H54 (cell line): ENCODE results near the gene CHST3.
"Not testable (repeated sequence)": the region's sequence is repeated elsewhere in the genome, so short reads cannot be mapped to it uniquely, and the experiment has no call there.

Experiments
- DNase-seq: peaks from one replicate; pipeline ENCODE4 v3.0.0; 2011; ENCODE audit warnings: low spot score, mixed read lengths; ENCODE audit not compliant: insufficient read length
- FAIRE-seq: peaks from 3 replicates; lab custom pipeline; 2011; peaks lifted over from hg19 to GRCh38; lab: Jason Lieb, UNC
- POLR2A ChIP-seq: IDR thresholded peaks from 2 replicates; pipeline ENCODE4 v1.6.1; 2011; ENCODE audit warnings: low read depth, mild to moderate bottlenecking, low read length

CHST3 gene

DNA sequence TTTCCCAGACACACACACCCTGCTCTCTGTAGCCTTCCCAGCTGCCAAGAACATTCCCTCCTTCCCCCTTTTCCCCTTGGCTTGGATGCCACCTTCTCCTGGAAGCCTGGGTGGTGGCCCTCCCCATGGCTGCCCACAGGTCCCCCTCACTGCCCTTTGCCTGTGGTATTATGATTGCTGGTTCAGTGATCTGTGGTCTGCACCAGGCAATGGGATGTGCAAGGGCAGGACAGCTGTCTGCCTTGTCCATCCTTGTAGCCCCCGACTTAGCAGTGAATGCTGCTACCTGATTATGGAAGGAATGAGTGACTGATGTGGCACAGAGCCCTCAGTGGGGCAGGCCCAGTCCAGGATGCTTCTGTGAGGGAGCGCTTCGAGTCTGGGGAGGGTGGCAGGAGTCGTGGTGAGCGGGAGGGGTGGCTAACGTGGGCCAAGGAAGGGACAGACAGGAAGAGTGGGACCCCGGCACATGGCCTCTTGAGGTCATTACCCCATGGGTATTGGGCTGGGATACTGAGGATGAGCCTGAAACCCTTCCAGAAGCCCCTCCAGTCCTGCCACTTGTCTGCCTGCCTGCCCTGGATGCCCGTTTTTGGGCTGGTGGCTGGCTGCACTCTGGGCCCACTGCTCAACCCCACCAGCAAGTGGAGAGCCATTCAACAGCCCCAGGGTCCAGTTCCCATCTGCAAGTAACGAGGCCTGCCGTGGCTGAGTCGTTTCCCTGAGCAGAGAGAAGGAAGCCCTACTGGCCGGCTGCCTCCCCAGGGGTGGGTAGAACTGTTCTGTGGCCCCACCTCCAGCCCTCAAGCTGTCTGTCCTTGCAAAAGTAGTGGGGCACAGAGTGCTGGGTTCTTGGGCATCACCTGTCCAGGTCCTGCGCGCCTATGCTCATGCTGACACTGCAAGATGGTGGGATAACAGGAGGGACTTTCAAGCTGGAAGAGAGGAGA is 8.8 kb downstream of the CHST3 start:
- FAIRE-seq (no peak), DNase-seq (no peak)
- TF ChIP-seq POLR2A = no peak

DNA sequence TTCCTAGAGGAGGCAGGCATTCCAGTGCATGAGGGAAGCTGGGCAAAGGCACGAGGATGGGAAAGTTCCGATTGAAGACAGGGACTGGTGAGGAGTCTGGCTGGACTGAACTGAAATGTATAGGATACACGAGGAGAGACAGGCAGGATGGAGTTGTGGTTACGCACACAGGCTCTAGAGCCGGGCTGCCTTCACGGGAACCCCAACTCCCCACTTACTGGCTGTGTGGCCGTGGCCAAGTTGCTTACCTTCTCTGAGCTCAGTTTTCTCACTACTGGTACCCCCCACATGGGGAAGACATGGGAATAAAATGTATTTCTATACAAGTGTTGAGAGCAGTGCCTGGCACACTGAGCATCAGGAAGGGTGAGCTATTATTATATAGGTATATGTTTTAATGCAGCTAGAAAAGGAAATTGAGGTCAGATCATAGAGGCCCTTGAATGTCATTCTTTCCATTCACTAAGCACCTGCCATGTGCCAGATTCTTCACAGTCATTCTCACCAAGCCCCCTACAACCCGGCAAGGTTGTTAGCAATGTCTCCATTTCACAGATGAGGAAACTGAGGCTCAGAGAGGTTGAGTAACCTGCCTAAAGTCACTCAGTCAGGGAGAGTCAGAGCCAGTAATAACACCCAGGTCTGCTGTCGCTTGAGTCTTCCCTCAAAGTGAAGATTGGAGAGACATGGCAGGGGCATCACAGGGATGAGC is 9.7 kb downstream of the CHST3 start:
- TF ChIP-seq POLR2A = no peak

DNA sequence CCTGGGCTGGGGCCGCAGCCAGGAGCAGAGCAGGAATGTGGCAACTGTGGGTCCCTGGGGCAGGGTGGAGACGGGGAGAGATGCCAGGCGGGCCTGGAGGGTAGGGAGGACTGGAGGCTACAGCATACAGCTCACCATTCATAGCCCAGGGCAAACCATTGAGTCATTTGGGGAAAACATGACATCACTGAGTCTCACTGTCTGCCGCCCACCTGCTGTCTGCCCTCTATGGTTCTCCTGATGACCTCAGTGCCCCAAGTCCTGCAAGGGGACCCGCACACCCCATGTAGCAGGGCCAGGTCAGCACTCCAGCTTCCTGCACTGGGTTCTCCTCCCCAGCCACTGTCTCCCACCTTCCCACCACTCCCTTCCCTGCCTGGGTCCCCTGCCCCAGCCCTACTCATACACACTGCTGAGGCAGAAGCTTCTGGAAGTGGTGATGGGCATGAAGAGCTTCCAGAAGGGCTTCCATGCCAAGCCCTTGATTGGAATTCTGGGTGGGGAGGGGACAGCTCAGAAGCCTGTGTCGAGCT is 10.4 kb downstream of the CHST3 start:
- FAIRE-seq (peak; percentile 92), DNase-seq (peak; percentile 93)
- no peak for TF ChIP-seq POLR2A

More for the DNA sequence above, 9.7 kb downstream of the CHST3 start:
- DNase-seq (no peak), FAIRE-seq (no peak)

DNA sequence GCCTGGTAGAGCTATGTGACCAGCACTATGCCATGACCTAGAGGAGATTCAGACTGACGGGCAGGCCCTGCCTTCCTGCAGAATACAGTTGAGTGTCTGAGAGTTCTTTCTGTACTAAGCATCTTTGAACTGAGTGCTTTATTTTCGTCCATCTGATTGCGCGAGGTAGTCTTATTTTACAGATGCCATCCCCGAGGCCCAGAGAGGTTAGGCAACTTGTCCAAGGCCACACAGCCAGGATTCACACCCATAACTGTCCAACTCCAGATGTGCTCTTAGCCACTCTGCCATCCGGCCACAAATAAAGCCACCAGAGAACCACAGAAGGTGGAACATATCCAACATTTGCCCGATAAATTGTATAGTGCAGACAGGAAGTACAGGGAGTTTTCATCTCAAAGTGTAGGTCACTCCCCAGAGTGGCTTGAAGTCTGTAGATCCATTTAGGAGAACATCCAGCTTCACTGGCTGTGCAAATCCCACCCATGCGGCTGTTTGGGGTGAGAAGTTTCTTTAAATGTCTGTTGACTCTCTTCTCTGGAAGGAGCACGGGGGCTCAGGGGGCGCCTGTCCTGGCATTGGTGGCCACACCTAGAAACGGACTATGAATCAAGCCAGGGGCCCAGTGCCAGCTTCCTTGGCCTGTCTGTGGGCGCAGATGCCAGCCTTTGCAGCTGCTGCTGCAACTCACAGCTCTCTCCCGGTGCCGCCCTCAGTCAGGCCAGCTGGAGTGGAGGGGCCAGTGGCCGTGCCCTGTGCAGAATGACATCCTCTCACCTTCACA is 11.1 kb downstream of the CHST3 start:
- TF ChIP-seq POLR2A = no peak
- DNase-seq (peak; percentile 78), FAIRE-seq (peak; percentile 11)

DNA sequence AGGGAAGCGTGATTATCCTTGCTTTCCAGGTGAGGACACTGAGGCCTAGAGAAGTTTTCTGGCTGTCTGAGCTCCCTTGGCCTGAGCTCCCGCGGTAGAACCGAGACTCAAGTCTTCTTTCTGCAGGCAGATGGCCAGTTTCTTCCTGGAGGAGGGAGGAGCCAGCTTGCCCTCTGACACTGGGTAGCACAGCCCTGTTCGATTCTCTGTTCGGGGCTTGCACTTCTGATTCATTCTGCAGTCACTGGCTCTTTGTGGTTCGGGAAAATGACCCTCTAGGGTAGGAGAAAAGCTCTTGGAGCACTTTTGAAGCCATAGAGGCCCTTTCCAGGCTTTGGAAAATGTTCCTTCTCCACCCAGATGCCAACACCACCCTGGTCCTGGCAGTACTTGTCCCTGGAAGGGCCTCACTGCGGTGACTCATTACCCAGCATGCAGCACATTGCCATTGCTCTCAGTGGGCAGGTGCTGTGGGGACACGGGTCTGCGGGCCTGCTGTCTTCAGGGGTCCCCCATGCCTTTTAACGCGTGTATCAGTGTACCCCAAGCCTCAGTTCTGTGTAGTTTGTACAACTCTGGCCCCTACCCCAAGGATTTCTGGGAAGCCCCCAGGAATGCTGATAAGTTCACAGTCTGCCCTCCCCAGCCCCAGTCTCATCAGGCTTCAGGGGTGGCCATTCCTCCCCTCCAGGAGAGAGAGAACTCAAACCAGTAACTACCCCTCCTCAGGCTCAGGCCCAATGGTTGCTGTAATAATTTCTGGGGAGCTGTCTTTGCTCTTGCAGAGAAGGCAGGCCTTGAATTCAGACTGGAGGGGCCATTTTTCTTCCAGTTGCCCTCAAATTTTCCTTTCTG is 11.9 kb downstream of the CHST3 start:
- DNase-seq = peak; percentile 86
- FAIRE-seq = peak; percentile 77
- TF ChIP-seq POLR2A = 0 out of 2 replicates have a peak, but pooled peaks have one; percentile 19

DNA sequence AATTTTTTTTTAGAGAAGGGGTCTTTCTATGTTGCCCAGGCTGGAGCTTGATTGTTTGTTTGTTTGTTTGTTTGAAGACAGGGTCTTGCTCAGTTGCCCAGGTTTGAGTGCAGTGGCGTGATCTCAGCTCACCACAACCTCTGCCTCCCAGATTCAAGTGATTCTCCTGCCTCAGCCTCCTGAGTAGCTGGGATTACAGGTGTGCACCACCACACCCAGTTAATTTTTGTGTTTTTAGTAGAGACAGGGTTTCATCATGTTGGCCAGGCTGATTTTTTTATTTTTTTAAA is 13.4 kb downstream of the CHST3 start:
- not testable (repeated sequence) for FAIRE-seq, DNase-seq

DNA sequence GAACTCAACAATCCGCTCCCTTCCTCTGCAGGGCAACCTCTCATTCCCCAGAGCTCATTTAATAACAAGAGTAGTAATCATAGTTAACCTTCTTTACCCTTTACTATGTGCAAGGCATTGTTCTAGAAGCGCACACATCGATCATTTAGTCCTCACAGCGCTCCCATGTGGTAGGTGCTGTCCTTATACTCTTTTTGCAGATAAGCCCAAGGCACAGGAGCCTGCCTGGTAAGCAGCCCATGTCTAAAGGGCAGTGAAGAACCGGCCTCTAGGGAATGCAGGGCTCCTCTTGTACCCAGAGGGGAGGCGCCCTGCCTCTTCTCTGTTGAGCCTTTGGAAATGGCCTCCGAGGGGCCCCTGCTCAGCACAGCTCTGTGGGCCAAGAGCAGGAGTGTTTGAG is 14.3 kb downstream of the CHST3 start:
- FAIRE-seq = no peak
- no peak for DNase-seq
- TF ChIP-seq POLR2A = no peak

DNA sequence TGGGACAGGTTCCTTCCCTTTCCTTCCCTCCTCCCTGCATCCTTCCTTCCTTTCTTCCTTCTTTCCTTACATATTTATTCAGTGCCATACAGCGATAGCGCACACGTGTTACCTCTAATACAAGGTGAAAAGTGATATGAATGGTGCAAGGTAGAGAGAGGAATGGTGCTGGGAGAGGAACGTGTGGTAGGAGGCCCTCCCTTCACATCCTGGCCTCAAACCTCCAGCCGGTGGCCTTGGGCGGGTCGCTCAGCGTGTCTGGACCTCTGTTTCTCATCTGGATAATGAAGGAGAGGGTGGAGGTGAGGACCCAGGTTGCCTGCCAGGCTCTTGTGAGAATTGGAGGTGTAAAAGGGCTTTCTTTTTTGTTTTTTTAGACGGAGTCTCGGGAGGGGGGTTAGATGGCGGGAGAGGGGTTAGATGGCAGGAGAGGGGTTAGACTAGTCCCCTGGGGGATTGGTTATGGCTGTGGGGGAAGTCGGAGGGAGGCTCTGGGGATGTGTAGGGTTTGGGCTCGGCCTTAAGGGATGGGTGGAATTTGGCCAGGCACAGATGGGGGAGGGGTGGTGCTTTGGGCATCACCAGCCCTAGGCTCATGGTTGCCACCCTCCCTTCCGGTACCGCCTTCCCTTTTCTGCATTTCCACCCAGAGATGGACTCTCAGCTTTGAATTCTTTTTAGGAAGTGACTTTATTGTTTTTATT is 14.9 kb downstream of the CHST3 start:
- TF ChIP-seq POLR2A = no peak
- no peak for FAIRE-seq
- no peak for DNase-seq

DNA sequence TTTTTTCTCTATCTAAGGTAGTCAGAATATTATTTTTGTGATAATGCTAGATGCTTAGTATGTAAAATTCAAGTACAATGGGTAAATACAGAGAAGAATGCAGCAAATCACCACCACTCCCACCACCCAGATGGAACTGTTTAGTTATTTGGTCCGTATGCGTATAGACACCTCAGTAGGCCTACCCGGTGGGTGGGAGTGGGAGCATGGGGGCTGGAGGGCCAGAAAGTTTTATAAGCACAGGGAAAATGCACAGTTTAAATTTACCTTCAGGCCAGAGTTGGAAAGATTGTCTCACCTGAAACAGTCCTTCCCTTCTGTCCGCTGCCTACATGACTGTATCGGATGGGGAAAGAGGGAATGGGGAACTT is 15.5 kb downstream of the CHST3 start:
- no peak for TF ChIP-seq POLR2A
- DNase-seq = no peak
- FAIRE-seq = no peak

DNA sequence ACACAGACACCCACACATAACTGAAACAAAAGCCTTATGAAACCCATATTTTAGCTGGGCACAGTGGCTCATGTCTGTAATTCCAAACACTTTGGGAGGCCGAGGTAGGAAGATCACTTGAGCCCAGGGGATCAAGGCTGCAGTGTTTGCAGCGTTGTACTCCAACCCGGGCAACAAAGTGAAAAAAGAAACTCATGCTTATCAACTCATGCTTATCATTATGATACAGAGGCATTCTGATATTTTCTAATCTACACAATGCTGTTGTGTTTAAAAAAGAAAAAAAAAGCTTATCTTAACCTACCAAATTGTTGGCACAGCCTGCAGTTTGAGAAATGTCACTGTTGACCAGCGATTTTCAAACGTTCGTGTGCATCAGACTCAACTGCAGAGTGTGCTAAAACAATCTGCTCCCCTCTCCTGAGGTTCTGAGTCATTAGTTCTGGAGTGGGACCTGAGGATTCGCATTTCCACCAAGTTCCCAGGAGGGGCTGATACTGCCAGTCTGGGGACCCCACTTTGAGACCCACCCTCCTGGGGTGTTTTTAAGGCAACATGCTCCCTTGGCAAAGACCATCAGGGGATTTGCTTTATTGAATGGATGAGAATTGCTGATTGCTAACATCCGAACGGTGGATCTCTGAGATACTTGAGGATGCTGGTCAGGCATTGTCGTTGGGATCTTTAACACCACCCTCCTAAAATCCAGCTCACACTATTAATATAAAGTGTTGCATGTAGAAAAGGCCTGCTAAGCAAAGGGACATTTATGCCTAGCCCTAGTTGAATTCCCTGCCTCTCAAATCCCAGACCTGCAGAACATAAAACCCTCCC is 16.2 kb downstream of the CHST3 start:
- DNase-seq (no peak), FAIRE-seq (no peak)
- no peak for TF ChIP-seq POLR2A

DNA sequence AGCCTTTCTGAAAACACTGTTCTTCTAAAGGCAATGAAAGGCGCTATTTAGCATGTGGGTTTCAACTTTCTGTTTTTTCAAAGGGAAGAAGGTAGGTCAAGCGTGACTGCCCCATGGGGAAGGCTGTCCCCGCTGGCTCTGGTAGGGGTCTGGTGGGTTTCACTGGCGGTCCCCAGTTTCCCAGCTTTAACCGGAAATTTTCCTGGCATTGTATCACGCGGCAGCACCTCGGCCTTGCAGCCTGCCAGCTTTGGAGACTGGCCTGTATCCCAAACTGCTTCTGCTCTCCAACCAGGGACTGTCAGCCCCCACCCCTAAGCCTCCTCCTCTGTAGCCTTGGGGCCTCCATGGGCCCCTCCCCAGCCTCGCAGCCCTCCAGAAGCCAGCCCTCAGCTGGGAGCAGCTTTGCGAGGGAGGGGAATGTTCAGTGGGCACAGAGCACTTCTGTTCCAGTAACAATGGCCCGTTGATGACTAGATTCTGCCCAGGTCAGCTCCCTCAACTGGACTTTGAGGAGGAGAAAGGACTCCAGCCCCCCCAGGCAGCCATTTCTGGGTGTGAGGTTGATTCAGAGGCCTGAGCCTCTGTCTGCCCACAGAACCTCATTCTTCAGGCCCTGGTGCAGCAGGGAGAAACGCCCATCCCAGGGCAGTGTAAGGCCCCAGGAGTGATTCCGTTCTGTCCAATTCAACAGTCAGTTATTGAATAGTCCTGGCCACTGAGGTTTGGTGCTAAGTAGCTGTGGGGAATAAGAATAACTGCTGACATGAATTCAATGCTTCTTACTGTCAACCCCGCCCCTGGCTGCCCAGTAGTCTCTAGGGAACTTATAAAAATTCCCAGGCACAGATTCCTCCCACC is 17.1 kb downstream of the CHST3 start:
- DNase-seq = no peak

More for the DNA sequence above, 17.1 kb downstream of the CHST3 start:
- no peak for TF ChIP-seq POLR2A
- FAIRE-seq = no peak
